Esophagus squamous epithelium (tissue), 4 donors: Measurements from ENCODE around the gene CCDC80.

Experiments used
- CTCF ChIP-seq, 6 experiments: fragments of 450-650 bp in 4 of 6; fragments of 200-600 bp in 2 of 6; sonication (generic) in 2 of 6; IDR thresholded peaks; one replicate each; pipeline ENCODE4 v1.5.1; 2016 to 2019; ENCODE audit warnings: antibody characterized with exemption in 6 of 6, mild to moderate bottlenecking in 4 of 6, moderate library complexity in 4 of 6
- POLR2A ChIP-seq, 4 donors: fragments of 450-650 bp; IDR thresholded peaks; one replicate each; pipeline ENCODE4 v1.6.1; 2017; ENCODE audit warnings: antibody characterized with exemption in 4 of 4, mild to moderate bottlenecking in 4 of 4, moderate library complexity in 3 of 4

- TF ChIP-seq CTCF (IDR thresholded peaks at IDR 0.05) (no peak), POLR2A (IDR thresholded peaks at IDR 0.05) (no peak)
These were observed 33.1 kb downstream of the CCDC80 start for GRCh38 chr3:112607863-112608262.
